Breast epithelium (tissue), 4 donors: ENCODE results near the gene MEIS2. TPM values are rescaled to one million over a fixed set of nuclear protein-coding genes. Genes with fewer than 3 reads are reported as not detected.

Experiments used
- DNase-seq, 2 donors: peaks; one replicate each; pipeline ENCODE4 v3.0.0-alpha.2; 2019; ENCODE audit warnings: low spot score in 2 of 2
- H3K27ac ChIP-seq, 2 donors: fragments of 200-600 bp; sonication (generic) in 1 of 2; one replicate each; pipeline ENCODE4 v1.5.1; 2016 to 2019; ENCODE audit warnings: mild to moderate bottlenecking in 1 of 2
- H3K27me3 ChIP-seq, 2 donors: fragments of 200-600 bp; sonication (generic) in 1 of 2; one replicate each; pipeline versions ENCODE4 v1.5.1 to v1.6.0; 2017 to 2019; ENCODE audit warnings: control low read depth in 1 of 2, mild to moderate bottlenecking in 1 of 2
- H3K36me3 ChIP-seq: fragments of 200-600 bp; one replicate; pipeline ENCODE4 v1.5.1; 2019
- H3K4me1 ChIP-seq, 2 donors: fragments of 200-600 bp; sonication (generic); one replicate each; pipeline ENCODE4 v1.5.1; 2016 to 2019; ENCODE audit warnings: control low read depth in 1 of 2
- H3K4me3 ChIP-seq, 3 donors: fragments of 200-600 bp; sonication (generic); 1 replicate in 2 of 3; 2 replicates in 1 of 3; pipeline ENCODE4 v1.5.1; 2016 to 2019; ENCODE audit warnings: mild to moderate bottlenecking in 3 of 3, moderate library complexity in 2 of 3
- H3K9me3 ChIP-seq, 2 donors: fragments of 200-600 bp; sonication (generic) in 1 of 2; one replicate each; pipeline ENCODE4 v1.5.1; 2016 to 2019; ENCODE audit warnings: control low read depth in 1 of 2
- CTCF ChIP-seq, 3 donors: fragments of 450-650 bp; IDR thresholded peaks; one replicate each; pipeline ENCODE4 v1.5.1; 2016 to 2017; ENCODE audit warnings: antibody characterized with exemption in 3 of 3, mild to moderate bottlenecking in 3 of 3, moderate library complexity in 3 of 3
- POLR2A ChIP-seq: fragments of 450-650 bp; IDR thresholded peaks from one replicate; pipeline ENCODE4 v1.6.1; 2016; ENCODE audit warnings: antibody characterized with exemption, mild to moderate bottlenecking, moderate library complexity
- POLR2AphosphoS5 ChIP-seq, 3 donors: sonication (generic); formaldehyde crosslinking; IDR thresholded peaks; one replicate each; pipeline ENCODE4 v1.6.1; 2017; ENCODE audit warnings: antibody characterized with exemption in 3 of 3
- intact Hi-C: fragments of 100-400 bp; cut with DNase I; formaldehyde crosslinking; loops from one replicate; pipeline ENCODE4 v1.15.1; 2023; ENCODE audit warnings: low total_unique reads
- total RNA-seq, 3 donors: library from RNA; depleted of rRNA; stranded (reverse); fragments of >200 nt; gene quantifications; one replicate each; pipeline ENCODE4 v1.1.0, GENCODE V29; 2016

MEIS2 gene
- total RNA-seq, 3 donors from 2014 or later = 18.2 to 55.8 (median 28.5) TPM

GRCh38 chr15:37079726-37080125 lies 20.6 kb downstream of the MEIS2 start:
- no peaks in the 10 kb centered on the region for H3K4me1 ChIP-seq
- no peaks in the 10 kb centered on the region for H3K27me3 ChIP-seq
- H3K9me3 ChIP-seq = no peaks in the 10 kb centered on the region
- no peak overlapping the region for H3K27ac ChIP-seq
- TF ChIP-seq POLR2AphosphoS5 (IDR thresholded peaks at IDR 0.05) = no peak
- DNase-seq = no peak
- no peaks in the 10 kb centered on the region for H3K36me3 ChIP-seq
- intact Hi-C loops = no loop called here
- H3K4me3 ChIP-seq = no peak overlapping the region

GRCh38 chr15:37078566-37078965 lies 21.8 kb downstream of the MEIS2 start:
- DNase-seq = no peak
- Histone ChIP-seq H3K9me3 (no peaks in the 10 kb centered on the region), H3K4me1 (no peaks in the 10 kb centered on the region), H3K27ac (no peak overlapping the region), H3K4me3 (no peak overlapping the region), H3K36me3 (no peaks in the 10 kb centered on the region), H3K27me3 (no peaks in the 10 kb centered on the region)
- intact Hi-C loops = no loop called here
- TF ChIP-seq POLR2AphosphoS5 (IDR thresholded peaks at IDR 0.05) = no peak

- TF ChIP-seq POLR2A = no peak
- no peak for TF ChIP-seq POLR2AphosphoS5 (IDR thresholded peaks at IDR 0.05)
- no peak for TF ChIP-seq CTCF (IDR thresholded peaks at IDR 0.05)
- no peak overlapping the region for H3K4me3 ChIP-seq
Observed at GRCh38 chr15:37077623-37078351, 22.6 kb downstream of the MEIS2 start.

GRCh38 chr15:37076543-37076942 lies 23.8 kb downstream of the MEIS2 start:
- no peak for DNase-seq
- TF ChIP-seq CTCF (IDR thresholded peaks at IDR 0.05) (no peak), POLR2A (no peak), POLR2AphosphoS5 (IDR thresholded peaks at IDR 0.05) (no peak)
- no peak overlapping the region for H3K4me3 ChIP-seq
- H3K36me3 ChIP-seq = no peaks in the 10 kb centered on the region
- no peaks in the 10 kb centered on the region for H3K4me1 ChIP-seq
- H3K27ac ChIP-seq = no peak overlapping the region
- no peaks in the 10 kb centered on the region for H3K27me3 ChIP-seq
- H3K9me3 ChIP-seq = no peaks in the 10 kb centered on the region
- intact Hi-C loops = no loop called here

More at GRCh38 chr15:37077623-37078351, 22.6 kb downstream of the MEIS2 start:
- Histone ChIP-seq H3K27ac (no peak overlapping the region), H3K9me3 (no peaks in the 10 kb centered on the region), H3K4me1 (no peaks in the 10 kb centered on the region), H3K27me3 (no peaks in the 10 kb centered on the region), H3K36me3 (no peaks in the 10 kb centered on the region)
- intact Hi-C loops = no loop called here
- no peak for DNase-seq

- intact Hi-C loops = no loop called here
- Histone ChIP-seq H3K4me1 (no peaks in the 10 kb centered on the region), H3K4me3 (no peak overlapping the region), H3K27ac (no peak overlapping the region), H3K9me3 (no peaks in the 10 kb centered on the region), H3K36me3 (no peaks in the 10 kb centered on the region), H3K27me3 (no peaks in the 10 kb centered on the region)
- TF ChIP-seq POLR2AphosphoS5 (IDR thresholded peaks at IDR 0.05) (no peak), POLR2A (no peak), CTCF (IDR thresholded peaks at IDR 0.05) (no peak)
- no peak for DNase-seq
Observed at GRCh38 chr15:37075777-37076176, 24.6 kb downstream of the MEIS2 start.

- no peaks in the 10 kb centered on the region for H3K9me3 ChIP-seq
- no peak for TF ChIP-seq CTCF (IDR thresholded peaks at IDR 0.05)
- TF ChIP-seq POLR2A = no peak
- no peak for TF ChIP-seq POLR2AphosphoS5 (IDR thresholded peaks at IDR 0.05)
- H3K36me3 ChIP-seq = no peaks in the 10 kb centered on the region
- no peak overlapping the region for H3K4me3 ChIP-seq
- intact Hi-C loops = no loop called here
- H3K4me1 ChIP-seq = no peaks in the 10 kb centered on the region
- no peaks in the 10 kb centered on the region for H3K27me3 ChIP-seq
- no peak for DNase-seq
- H3K27ac ChIP-seq = no peak overlapping the region
Observed at GRCh38 chr15:37072181-37072580, 28.2 kb downstream of the MEIS2 start.
